ENCODE data around the gene SCD5.

The SCD5 gene

DNA sequence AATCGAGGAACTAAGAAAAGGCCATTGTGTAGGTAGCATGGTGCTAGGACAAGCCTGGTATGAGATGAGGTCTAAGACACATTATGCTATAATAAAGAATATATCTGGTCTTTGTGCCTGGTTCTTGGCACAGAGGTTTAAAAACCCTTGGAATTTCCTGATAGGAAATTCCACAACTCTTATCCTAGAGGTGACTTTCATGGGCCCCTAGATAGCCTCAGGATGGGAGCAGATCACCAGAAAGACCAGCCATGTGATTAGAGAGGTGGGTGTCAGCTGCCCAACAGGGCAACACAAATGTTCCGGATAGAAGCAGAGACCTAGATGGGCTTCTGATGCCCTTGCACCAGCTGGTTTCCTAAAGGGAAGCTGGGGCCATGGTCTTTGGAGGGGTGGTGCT lies 107.2 kb downstream of the SCD5 start:
- no peak for DNase-seq (ENCODE audit: low read depth in 2 of 2)

DNA sequence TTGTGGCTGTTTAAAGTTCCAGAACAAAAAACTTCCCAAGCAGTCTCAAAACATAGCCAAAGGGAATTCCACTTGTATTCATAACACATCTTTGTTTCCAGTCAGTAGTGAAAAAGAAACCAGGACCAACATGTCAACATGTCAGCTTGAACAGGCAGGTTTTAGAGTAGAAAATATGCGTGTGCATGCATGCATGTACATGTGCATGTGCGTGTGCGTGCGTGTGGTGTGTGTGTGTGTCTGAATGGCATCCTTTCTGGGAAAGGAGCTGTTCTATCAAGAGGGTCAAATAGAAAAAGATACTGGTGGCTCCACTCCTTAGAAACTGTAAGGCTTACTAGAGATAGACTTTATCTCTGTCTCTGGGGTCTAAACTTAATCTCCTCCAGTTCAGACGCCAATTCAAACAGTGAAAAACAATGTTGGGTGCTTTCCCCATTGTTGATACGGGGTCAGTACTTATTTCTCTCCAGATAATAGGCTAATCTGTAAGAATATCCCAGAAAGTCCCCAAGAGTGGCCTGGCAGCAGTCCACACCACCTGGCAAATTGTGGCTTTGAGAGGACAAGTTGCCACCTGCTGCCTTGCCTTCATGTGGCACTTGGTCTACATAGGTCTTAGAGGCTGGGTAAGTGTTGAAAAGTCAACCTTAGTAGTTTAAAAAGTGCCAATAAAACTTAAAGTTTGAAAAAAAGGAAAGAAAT lies 110.4 kb downstream of the SCD5 start:
- no peak for DNase-seq (ENCODE audit: low read depth in 2 of 2)

DNA sequence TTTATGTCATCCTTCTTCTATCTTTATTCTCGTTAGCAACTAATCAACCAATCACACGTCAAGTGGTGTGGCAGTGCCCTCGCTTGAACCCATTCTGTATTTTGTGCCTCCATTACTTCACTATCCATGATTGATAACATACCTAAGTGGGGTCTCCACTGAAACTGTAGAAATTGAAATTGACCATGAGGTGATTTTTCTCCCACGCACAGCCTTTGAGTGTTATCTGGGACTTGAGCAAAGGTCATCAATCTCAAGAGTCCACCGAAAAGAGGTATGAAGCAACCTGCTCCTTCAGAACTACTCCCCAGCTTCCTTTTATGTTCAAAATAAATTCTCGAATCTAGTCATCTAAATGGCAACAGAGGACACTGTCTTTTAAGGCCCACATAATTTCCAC lies 111.1 kb downstream of the SCD5 start:
- DNase-seq (ENCODE audit: low read depth in 2 of 2): no peak

DNA sequence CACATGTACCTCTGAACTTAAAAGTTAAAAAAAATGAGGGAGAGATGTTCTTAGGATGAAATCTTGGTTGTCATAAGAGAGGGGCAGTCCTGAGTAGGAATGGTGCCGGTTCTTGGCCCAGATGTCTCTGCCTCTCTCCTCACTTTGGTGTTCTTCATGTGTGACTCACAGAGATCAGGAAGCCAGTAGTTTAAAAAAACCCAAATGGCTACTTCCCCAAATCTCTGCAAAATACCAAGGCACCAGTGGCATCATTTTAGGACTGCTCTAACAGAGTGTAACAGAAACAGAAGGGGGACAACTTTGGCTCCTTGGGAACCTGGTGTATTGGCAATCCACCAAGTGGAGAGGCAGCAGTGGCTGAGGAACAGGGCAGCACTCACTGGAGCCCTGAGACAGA lies 116.8 kb downstream of the SCD5 start:
- no peak for DNase-seq (ENCODE audit: low read depth in 2 of 2)

DNA sequence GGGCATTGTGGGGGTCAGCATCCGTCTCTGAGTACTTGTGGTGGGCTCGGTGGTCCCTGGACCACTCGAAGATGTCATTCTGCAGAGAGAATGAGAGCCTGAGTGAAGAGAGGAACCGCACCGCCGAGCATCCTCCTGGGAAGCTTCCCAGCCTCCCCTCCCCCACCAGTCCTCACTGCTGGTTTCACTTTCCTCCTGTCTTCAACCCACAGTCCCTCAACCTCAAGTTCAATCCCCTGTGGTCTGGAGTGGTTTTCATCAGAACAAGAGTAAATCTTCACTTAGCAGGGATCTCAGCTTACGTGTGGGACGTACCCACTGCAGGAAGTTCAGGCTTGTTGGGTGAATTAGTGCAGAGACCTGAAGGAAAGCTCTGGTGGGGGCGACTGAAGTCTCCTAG lies 117.8 kb downstream of the SCD5 start:
- no peak for DNase-seq (ENCODE audit: low read depth in 2 of 2)

DNA sequence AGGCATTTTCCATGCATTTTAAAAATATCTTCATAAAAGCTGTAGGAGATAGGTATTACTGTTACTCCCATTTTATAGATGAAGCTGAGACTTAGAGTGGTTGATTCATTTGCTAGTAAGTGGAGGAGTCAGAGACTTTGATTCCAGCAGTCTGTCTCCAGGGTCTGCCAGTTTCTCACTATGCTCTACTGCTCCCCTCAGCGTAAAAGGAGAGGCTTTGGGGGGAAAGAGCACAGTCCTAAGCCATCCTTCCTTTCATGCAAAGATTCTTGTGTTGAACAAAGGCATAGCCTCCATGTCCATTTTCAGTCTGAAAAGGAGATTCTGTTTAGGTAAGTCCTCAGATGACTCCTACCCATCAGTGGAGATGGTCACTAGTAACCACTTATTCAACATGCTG lies 119.1 kb downstream of the SCD5 start:
- DNase-seq (ENCODE audit: low read depth in 2 of 2): no peak

DNA sequence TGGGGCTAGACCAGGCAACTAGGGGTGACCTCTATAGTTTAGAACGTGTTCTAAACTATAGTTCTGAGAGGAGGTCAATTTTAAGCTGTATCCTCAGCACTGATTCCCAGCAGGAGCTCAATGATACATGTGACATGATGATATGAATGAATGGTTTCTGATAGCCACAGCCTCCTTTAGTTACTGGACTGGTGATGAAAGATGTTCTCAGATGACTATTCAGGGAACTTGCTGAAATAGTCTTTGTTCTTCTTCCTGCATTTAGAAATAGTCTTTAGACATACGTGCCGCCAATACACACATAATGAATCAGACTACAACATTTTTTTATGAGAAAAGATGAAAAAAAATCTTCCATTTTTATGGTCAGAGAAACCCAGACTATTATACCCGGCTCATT lies 120.5 kb downstream of the SCD5 start:
- DNase-seq (ENCODE audit: low read depth in 2 of 2): no peak

DNA sequence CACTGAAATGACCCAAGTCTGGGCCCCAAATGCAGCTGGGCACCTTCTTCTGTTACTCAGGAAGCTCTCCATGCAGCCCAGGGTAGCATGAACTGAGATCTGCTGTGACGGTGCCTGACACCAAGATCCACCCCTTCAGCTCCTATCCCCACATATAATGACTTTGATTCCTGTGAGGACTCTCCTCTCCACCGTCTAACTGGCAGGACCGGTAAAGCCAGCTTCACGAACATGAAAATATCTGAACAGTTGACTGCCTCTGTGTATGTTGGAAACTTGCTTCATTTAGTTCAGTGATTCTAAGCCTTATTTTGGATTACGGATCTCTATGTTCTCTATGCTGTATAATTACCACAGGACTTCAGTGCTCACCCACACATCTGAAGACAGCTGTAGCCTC lies 121.3 kb downstream of the SCD5 start:
- DNase-seq (ENCODE audit: low read depth in 2 of 2): no peak

DNA sequence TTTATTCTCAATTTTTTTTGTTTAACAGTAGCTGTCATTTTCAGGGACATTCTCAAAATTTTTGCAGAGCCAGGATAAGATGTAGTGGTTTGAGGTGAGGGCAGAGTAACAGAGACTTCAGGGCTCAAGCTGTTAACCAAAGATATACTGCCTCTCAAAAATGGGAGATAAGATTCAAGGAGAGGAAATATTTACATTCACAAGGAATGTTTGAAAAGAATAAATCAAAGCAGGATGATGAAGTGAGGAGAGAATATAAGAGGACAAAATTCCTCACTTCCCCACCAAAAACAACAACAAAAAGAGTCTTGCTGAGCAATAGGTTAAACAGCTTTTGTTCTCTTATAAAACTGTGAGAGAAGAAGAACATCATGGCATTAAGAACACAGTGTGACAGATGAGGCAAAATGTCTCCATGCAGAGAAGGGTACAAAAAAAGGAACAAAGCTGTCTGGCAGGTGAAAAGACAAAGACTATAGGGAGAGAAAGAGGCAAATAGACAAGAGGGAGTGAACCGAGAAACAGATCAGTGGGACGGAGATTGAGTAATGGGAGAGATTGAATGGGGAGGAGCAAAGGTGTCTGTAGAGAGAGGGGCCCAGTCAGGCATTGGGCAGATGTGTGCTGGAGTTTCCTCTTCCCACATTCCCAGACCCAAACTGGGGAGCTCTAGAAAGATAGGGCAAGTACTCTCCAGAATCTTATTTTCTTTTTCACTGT lies 130.7 kb downstream of the SCD5 start:
- no peak for DNase-seq (ENCODE audit: low read depth in 2 of 2)

DNA sequence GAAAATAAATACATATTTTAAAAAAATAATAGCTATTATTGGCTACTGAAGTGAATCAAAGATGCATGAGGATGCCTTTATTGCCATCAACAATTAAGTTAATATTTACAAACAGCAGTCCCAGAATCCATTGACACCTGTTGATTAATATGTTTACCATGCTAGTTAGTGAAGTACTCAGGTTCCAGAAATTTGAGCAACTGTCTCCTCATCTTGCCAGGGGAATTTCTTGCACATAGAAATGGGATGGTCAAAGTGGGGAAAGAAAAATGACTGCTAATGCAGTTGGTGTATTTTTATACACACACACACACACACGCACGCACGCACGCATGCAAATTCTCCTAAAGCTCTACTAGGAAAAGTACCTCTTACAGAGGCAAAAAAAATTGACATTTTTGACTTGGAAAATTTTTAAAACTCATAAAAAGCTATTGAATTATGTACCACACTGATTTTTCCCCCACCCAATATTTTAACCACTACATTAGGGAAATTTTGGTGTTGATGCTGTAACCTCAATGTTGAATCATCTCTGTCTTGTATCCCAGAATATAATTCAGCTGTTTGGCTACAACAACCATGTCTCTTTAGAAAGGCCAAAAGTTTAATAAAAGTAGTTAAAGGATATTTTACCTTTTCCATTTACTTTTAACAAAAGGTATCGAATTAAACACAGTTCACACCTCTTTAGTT lies 131.5 kb downstream of the SCD5 start:
- DNase-seq (ENCODE audit: low read depth in 2 of 2): no peak

DNA sequence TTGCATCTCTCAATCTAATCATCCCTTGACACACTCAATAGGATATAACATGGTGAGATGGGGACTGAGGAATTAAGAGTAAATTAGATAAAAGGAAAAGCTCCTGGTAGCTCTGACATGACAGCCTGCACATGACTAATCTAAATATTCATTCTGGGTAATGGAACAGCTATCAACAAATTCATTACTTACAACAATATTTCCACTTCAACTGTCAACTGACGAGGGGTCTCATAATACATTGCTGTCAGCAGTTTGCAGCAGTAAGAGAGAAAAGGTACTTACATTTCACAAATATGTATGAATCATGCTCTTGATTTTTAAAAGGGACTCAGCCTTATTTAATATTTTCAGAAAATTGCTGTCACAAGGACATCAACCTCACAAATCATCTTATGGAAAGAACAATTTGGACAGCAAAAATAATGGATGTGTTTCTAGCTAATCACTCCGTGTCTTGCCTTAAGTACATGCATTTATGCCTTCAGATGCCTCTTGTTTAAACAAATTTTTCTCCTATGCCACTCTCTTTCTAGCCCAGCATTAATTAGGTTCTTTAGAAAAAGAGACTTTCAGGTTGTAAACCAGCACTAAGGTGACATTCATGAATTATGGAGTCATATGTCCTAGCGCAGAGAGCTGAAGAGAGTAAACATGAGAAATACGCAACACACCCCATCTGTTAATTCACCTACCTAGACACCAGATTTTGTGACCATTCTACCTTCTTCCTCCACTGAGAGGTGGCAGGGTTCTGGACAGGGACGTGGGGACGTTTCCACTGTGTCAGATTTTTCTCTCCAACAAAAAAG lies 137.2 kb downstream of the SCD5 start:
- no peak for DNase-seq (ENCODE audit: low read depth in 2 of 2)

DNA sequence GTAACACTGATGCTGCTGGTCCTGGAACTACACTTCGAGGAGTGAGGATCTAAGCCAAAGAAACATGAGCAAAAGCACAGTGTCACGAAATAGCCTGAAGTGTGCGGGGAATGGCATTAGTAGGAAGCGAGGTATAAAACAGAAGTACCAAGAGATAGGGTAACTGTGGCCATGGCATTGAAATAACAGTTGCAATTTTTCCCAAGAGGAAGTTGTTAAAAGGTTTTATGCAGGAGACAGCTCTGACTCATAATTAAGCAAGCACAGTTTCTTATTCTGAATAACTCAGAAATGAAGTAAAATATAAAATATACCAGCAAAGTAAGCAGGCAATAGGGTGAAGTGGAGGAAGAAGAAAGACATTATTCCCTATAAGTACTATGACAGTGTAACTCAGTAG lies 146.5 kb downstream of the SCD5 start:
- DNase-seq (ENCODE audit: low read depth in 2 of 2): no peak

DNA sequence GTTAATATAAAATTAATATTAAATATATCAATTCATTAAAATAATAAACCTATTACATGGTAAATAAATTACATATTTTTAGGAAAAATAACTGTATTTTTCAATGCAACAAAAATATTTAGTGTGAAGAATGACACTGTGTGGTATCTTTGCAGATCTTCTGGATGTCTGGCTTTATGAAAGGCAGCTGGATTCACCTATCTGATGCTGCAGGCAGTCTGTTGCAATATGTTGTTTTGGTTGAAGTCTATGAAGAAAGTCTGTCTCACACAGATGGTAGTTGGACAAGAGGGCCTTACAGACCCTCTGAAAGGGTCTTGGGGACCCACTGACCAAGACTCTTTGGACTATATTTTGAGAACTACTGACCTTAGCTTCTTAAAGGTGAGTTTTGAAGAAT lies 147.7 kb downstream of the SCD5 start:
- DNase-seq (ENCODE audit: low read depth in 2 of 2): no peak

DNA sequence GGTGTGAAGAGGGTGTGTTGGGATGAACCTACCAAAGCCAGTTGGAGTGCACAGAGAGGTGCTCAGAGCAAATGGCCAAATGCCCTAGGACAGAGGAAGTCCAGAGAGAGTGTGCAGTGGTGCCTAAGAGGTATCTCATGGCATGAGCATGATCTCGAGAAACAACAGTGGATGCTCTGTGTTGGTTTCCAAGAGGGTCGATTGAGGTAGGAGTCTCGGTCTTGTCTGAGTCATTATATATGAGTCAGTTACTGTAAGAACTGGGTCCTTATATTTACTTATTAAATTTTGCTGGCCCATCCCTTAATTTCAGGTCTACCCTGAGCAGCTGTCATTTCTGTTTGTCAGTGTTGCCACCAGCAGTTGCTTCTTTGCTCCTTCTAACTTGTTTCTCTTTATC lies 150.2 kb downstream of the SCD5 start:
- no peak for DNase-seq (ENCODE audit: low read depth in 2 of 2)

DNA sequence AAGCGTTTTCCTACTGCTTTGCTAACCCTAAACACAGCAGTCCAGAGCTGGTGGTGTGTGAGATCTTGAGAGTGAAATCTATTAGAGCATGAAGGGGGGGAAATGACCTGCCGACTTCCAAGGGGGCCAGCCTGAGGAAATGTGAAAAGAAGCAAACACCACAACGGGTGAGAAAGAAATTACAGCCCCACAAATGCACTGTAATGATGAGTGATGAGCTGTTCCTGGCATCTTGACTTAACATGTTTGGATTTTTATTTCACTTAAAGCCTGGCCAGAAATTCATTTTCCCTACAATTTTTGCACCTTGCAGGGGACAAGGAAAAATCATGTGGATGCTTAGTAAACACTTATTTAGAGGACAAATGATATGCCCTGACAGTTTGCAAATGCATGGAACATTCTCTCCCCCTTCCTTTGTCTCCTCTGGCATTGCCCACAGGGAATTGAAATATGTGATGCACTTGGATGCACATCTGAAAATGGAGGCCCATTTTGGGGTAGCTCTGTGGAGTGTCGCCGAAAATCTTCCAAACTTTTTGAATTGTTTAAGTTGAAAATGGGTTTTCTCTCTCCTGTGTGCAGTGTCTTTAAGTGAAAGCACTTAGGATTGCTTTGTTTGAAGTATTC lies 152.5 kb downstream of the SCD5 start:
- DNase-seq (ENCODE audit: low read depth in 2 of 2): no peak

DNA sequence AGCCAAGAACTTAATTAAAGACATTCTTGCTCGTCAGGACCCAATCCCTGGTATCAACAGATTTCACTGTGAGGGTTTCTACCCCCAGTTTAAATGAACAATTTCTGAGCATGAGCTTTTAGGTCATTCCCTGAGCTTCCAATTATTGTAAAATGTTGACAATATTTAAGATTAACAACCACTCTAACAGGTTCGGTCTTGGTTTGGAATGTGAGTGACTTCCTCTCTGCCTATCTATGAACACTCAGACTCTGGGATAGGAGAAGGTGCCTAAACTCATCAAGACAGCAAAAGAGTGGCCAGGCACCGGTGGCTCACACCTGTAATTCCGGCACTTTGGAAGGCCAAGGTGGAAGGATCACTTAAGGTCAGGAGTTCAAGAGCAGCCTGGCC lies 153.9 kb downstream of the SCD5 start:
- DNase-seq (ENCODE audit: low read depth in 2 of 2): no peak

DNA sequence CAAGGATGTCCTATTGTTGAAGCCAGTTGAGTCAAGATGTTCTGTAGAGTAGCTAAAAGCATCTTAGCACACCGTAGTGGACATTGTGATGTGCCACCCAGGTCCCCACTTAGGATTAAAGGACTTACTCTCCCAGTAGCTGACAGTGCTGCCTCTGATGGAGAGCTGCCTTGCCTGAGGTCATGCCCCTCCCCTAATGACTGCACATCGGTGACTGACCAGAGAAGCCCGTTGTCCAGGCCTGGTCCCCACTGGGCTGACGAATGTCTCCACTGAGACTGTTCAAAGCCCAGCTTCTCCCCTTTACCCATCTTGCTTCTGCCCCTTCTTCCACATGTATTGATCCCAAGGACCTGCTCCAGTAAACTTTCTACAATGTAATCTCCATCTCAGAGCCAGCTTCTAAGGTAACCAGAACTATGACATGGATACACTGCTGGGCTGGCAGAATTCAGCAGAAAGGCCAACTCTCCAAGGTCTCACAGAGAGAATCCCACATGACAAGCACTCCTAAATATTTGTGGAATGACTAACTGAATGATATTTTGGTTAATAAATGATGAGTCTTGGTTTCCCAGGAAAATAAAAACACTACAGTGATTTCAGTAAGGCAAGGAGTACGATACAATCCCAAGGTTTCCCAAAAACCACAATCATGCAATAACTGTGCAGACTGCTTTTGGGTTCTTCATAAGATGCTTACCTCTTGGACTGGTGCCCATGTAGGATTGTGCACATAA lies 154.4 kb downstream of the SCD5 start:
- DNase-seq (ENCODE audit: low read depth in 2 of 2): no peak

DNA sequence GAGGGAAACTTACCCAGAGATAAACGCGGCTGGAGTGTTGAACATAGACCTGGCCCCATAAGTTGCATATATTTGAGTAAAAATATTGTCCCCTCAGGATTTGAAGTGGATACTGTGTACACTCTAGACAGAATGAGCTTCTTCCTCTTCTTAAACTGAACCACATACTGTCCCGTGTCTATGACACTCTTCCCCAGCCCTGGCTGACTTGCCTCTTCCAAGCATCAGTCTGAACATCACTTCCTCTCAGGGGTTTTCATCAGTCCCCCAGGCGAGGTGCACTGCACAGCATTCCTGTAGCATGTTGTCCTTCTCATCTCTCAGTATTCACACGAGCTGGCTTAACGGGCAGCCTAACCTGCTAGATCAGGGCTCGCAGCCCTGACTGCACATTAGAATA lies 156.3 kb downstream of the SCD5 start:
- no peak for DNase-seq (ENCODE audit: low read depth in 2 of 2)

DNA sequence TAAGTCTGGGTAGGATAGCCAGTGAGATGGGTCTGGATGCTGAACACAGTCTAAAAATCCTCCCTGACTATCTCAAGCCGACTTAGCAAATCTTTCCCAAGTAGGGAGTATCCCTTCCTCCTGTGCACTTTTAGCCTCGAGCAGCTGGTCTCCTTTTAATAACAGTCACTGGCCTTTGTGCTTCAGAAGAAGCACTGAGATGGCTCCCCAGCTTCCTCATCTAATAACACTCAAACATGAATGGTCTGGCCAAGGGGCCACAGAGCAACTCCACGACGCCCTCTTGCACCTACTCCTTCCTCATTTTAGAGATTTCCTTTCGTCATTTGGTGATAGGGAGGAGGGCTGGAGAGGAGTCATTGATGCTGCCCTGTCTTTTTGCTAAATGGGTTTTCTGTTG lies 158.1 kb downstream of the SCD5 start:
- DNase-seq (ENCODE audit: low read depth in 2 of 2): no peak

DNA sequence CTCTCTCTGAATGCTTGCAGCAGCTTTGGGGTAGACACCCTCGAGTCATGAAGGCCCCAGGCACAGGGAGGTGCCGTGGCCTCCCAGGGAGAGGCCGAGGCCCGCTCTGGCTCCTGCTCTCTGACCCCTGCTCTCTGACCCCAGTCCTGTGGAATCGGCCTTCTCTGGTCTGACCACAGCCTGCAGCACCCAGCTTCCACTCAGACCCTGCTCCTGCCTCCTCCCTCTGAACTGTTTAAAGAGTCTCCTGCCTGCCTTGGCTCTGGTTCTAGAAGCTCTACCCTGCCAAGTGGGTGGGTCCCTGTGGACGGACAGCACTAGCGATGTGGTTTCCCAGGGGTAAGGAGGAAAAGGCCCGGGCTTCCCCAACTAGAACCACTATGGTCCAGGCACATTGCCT lies 158.6 kb downstream of the SCD5 start:
- no peak for DNase-seq (ENCODE audit: low read depth in 2 of 2)

DNA sequence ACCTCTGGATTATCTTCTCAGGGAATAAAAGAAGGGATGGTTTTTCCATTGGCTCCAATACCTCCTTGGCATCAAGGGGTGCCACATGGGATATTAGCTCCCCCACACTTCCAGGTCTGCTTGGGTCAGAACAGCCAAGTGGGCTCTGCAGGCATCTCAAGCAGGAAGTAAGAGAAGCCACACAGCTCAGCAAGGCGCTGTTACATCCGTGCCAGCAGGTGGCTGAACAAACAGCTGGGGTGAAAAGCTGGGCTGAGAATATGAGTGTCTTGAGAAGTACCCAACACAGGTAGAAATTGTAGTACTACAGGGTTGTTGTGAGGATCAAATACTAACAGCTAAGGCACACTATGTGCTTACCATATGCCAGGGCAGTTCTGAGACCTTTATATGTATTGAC lies 160.1 kb downstream of the SCD5 start:
- no peak for DNase-seq (ENCODE audit: low read depth in 2 of 2)

Measured in activated CD8-positive, alpha-beta memory T cell treated with anti-CD3 and anti-CD28 coated beads for 4 hours (primary cell).